ENCODE results near the gene PML.
"Not testable (repeated sequence)": the region's sequence is repeated elsewhere in the genome, so short reads cannot be mapped to it uniquely, and the experiment has no call there.

PML gene

DNA sequence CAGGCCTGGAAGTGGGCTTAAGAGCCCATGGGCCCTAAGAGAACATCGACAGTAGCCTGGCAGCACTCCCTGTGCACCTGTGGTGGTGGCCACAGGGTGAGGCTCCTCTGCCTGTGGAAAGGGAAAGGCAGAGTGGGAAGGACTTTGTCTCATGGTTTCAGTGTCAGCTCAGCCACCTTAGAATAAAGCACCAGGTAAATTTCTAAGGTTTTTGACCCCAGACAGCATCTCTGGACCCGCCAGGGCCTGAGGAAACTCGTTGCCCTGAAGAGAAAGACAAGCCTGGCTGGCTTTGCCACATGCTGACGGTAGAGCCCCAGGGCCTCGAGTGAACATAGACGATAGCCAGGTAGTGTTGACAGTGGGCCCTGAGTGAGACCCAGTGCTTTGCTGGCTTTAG is 65.7 kb downstream of the PML start:
- no peak for DNase-seq (ENCODE audit: low read depth)

- DNase-seq (ENCODE audit: low read depth): no peak
Measured at GRCh38 chr15:74062236-74062635, 67.7 kb downstream of the PML start.

GRCh38 chr15:74062671-74063070 is 68.2 kb downstream of the PML start:
- DNase-seq (ENCODE audit: low read depth): no peak

DNA sequence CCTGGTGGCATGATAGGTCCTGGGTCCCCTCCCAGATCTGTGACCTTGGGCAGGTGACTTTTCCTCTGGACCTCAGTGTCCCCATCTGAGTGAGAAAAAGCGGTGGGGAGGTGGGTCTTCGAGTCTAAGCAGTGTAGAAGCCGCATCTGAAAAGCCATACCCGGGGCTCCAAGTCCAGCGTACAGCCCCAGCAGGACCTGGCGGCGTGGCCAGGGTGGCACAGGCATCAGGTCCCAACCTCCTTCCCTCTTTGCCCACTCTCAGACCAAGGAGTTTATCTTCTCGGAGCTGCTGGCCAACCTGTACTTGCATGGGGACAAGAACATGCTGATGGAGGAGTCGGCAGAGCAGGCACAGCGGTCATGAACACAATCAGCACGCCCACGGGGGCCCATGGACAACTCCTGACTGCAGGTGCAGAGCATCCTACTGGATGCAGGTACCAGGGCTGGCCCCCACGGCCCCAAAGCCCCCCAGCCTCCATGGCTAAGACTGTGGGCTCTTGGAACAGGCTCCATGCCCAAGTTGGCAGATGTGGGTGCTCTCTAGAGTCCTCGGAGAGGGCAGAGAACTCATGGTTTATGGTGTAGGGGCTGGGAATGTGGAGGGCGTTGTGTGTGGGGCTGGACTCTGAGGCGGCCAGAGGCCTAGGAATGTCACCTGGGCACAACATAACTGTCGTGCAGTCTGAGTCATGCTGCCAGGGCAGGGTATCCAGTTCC is 69.1 kb downstream of the PML start:
- DNase-seq (ENCODE audit: low read depth): not testable (repeated sequence)

- not testable (repeated sequence) for DNase-seq (ENCODE audit: low read depth)
Measured at GRCh38 chr15:74064183-74064582, 69.7 kb downstream of the PML start.

- DNase-seq (ENCODE audit: low read depth): not testable (repeated sequence)
Measured at GRCh38 chr15:74064822-74065221, 70.3 kb downstream of the PML start.

DNA sequence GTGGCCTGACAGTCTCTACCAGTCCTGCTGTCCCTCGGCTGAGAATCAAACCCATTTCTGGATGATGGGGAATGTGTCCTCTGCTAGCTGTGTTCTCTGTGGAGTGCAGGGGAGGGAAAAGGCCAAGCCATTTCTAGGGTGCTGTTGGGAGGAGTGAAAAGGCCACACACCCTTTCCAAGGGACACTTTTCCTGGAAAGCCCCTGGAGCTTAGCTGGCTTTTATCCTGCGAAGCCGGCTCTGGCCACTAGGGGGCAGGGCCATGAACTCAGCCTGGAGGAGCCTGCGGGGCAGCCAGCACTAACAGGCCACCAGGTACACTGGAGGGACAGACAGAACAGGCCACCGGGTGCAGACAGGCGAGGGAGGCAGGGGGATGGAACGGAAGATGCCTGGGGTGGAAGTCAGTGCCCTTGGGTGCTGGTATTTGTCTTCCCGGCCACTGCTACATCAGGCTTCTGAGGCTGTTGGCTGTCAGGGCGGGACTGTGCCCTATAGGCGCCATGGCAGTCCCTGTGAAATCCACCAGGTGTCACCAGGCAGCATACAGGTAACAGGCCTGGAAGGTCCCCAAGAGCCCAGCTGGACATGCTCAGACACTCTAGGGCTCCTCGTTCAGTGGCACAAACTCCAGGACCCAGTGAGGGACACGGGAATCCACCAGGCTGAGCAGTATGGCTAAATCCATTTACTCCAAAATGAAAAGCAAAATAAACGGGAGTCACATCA is 71.3 kb downstream of the PML start:
- DNase-seq (ENCODE audit: low read depth): peak; percentile 38

DNA sequence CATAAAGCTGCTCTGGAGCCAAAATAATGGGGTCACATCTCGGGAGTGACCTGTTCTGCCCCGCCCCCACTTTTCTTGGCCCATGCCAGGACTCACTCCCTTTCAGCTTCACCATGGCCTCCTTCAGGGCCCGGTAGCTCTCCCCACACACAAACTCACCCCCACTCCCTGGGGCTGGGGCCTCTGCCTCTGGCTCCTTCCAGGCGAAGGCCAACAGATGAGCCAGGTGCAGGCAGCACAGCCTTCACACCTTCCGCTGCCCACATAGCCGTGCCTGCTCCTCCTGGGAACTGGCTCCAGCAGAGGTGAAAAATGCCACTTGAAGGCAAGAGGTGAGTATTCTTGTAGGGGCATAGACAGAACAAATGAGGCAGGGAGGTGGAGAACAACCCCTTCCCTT is 77.1 kb downstream of the PML start:
- DNase-seq (ENCODE audit: low read depth): not testable (repeated sequence)

- not testable (repeated sequence) for DNase-seq (ENCODE audit: low read depth)
Measured at GRCh38 chr15:74072132-74072531, 77.6 kb downstream of the PML start.

GRCh38 chr15:74072614-74073337 is 78.3 kb downstream of the PML start:
- not testable (repeated sequence) for DNase-seq (ENCODE audit: low read depth)

GRCh38 chr15:74075781-74076180 is 81.3 kb downstream of the PML start:
- not testable (repeated sequence) for DNase-seq (ENCODE audit: low read depth)

DNA sequence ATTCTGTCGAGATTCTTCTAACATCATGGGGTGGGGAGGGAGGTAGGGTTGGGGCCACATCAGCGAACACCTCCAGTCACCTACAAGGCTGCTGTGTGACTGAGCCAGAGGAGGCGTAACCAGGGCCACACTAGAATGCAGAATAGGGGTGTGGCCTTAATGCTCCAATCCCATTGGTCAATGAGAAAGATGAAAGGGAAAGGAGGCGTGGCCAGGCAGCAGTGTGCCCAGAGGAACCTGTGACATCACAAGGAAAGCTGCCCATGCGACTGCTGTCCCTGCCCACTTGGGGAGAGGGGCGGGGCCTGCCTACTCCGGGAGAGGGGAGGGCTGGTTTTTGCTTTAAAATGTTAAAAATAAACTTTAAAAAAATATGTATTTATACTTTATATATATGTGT is 87.9 kb downstream of the PML start, which contains the start of gene GOLGA6A:
TSS of gene GOLGA6A (minus strand) at position 101 of the 400 bp plus-strand sequence. CDS start at position 60, 41 bp downstream.
- not testable (repeated sequence) for DNase-seq (ENCODE audit: low read depth)

GRCh38 chr15:74094567-74094966 is 100.1 kb downstream of the PML start:
- not testable (repeated sequence) for DNase-seq (ENCODE audit: low read depth)

GRCh38 chr15:74095610-74096009 is 101.1 kb downstream of the PML start:
- DNase-seq (ENCODE audit: low read depth): not testable (repeated sequence)

GRCh38 chr15:74096753-74097474 is 102.4 kb downstream of the PML start:
- not testable (repeated sequence) for DNase-seq (ENCODE audit: low read depth)
